RPMI8226 (cell line): ENCODE data around the gene SPATA31D4.

Experiments
- DNase-seq: peaks from one replicate; pipeline ENCODE4 v3.0.0-alpha.2; 2015

The SPATA31D4 gene

DNA sequence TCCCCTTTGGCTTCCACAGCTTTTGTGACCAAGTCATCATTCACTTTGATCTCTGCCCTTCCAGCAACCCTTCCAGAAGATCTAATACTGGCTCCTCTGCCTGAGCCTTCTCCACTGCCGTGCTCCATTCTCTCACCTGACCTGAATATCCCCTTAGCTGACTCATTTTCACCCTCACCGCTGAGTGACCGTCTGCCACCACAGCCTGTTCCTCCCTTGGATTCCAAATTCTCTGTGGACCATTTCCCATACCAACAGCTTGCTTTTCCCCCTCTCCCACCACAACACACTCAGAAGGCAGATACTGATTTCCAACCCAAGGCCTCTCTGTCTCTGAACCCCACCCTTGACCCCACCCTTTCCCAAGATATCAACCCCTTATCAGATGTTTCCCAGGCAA lies 39.8 kb downstream of the SPATA31D4 start:
- DNase-seq: no peak

DNA sequence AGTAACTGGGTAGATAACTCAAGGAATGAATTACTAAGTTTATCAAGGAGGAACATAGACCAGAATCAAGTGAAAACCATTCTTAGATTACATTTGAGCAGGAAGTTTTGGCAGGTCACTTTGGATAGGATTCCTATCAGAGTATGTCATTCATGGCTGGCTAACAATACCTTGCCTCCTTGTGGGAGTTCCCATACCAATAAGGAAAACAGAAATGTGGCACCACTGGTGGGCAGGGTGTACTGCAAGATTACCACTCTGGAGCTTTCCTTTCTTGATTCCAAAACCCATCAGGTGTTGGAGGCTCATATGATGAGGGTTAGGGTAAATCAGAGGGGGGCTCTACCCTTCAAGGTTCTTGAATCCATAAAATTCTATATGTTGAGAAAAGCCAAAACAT lies 41.7 kb downstream of the SPATA31D4 start:
- no peak for DNase-seq

DNA sequence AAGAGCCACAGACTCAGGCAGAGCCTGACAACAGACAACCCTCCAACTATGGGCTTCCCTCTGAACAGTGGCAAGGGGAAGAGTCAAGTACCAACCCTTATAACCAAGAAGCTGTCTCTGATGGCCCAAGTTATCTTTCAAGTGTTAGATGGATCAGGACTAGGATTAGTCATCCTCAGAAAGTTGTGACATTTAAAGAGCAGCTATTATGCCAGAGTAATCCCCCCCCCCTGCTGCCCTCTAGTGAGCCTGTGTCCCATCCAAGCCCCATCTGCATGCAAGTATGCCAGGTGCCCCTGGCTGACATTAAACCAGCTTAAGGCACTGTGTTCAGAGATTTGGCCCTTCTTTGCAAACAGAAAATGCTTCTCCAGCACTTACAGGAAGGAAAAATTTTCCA lies 43.5 kb downstream of the SPATA31D4 start:
- DNase-seq: no peak

DNA sequence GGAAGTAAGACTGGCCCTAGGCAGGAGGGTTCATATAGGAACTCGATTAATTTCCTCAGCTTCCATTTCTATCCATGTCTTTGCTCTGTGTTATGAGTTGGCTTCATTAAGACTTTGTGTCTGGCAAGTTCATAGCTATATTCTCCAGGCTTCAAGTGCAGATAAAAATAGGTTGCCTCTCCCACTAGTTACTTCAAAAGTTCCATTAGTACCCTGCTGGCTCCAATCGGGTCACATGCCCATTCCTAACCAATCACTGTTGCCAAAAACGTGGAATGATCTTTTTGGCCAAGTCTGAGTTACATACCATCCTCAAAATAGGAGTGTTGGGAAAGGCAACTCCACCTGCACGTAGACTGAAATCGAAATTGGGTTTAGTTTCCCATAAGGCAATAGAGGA lies 46.5 kb downstream of the SPATA31D4 start:
- no peak for DNase-seq

DNA sequence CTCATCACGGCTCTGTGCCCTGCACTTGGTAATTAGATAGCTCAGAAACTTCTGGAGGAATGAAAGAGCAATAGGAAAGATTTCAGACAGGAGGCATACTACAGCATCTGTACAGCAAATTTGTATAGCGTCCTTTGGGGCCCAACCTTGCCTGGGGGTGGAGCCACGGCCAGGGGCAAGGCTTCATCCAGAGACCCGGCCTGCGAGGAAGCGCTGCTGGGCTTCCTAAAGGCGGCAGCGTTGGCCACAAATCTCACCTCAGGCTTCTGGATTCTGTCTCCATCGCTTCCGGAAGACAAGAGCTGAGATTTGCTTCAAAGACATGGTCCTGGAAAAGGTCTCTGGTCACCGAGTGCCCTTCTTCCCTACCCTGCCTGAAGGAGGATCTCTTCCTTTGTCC lies 48.1 kb downstream of the SPATA31D4 start:
- DNase-seq: no peak

DNA sequence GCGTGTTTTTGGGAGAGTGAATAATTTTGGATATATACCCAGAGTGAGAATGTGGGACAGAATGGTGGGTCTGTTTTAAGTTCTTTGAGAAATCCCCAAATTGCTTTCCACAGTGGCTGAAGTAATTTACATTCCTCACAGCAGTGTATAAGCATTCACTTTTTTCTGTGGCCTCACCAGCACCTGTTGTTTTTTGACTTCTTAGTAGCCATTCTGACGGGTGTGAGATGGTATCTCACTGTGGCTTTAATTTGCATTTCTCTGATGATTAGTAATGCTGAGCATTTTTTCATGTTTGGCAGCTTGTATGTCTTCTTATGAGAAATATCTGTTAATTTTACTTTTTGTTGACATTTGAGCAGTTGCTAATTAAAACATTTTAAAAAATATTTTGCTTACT lies 51.0 kb downstream of the SPATA31D4 start:
- no peak for DNase-seq

DNA sequence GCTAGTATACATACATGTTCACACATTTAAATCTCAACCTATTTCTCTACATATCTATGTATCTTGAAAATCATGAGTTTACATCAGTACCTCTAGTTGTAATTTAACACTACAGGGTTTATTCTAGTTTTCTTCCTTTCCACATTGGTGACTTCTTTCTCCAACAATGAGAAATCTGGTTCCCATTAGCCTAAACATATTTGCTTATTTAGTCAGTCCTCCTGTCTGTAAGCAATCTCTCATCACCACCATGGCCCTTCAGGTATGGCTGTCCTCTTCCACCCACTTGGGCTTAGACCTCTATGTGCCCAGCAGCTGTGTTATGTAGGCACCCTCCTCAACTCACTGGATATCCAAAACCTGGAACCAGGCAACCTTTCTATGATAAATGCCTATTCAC lies 52.3 kb downstream of the SPATA31D4 start:
- no peak for DNase-seq

DNA sequence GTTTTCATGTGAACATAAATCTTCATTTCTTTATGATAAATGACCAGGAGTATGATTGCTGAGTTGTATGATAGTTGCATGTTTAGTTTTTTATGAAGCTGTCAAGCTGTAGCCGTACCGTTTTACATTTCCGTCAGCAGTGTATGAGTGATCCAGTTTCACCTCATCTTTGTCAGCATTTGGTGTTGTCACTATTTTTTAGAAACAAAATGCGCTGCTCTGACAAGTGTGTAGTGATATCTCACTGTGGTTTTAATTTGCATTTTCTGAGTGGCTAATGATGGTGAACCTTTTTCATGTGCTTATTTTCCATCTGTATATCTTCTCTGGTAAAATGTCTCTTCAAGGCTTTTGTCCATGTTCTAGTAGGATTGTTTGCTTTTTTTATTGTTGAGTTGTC lies 53.7 kb downstream of the SPATA31D4 start:
- no peak for DNase-seq
